Cardiac septum (tissue), 1 donor: ENCODE measurements around the gene MMP21. TPM values are rescaled to one million over a fixed set of nuclear protein-coding genes. Genes with fewer than 3 reads are reported as not detected.

ENCODE experiments used
- DNase-seq: peaks from one replicate; pipeline ENCODE4 v3.0.0-alpha.2; 2020; ENCODE audit warnings: low spot score
- intact Hi-C: fragments of 100-400 bp; cut with DNase I; formaldehyde crosslinking; loops from one replicate; pipeline ENCODE4 v1.14.0; 2022
- long read RNA-seq: library from polyadenylated mRNA; unstranded; transcript quantifications from one replicate; pipeline ENCODE4 v2.0.0, GENCODE V29; 2021
- total RNA-seq: library from RNA; stranded (reverse); fragmentation: NEBNext Ultra II Directional; extraction: Animal tissue kit (Norgen Biotek cat#: 25700); gene quantifications from one replicate; pipeline ENCODE4 v1.2.1, GENCODE V29; 2021
- donor health status: DM: no; HTN: no; CAD: no.

The MMP21 gene, protein sequence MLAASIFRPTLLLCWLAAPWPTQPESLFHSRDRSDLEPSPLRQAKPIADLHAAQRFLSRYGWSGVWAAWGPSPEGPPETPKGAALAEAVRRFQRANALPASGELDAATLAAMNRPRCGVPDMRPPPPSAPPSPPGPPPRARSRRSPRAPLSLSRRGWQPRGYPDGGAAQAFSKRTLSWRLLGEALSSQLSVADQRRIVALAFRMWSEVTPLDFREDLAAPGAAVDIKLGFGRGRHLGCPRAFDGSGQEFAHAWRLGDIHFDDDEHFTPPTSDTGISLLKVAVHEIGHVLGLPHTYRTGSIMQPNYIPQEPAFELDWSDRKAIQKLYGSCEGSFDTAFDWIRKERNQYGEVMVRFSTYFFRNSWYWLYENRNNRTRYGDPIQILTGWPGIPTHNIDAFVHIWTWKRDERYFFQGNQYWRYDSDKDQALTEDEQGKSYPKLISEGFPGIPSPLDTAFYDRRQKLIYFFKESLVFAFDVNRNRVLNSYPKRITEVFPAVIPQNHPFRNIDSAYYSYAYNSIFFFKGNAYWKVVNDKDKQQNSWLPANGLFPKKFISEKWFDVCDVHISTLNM
- total RNA-seq = not detected
- long read RNA-seq = 0 reads

DNA sequence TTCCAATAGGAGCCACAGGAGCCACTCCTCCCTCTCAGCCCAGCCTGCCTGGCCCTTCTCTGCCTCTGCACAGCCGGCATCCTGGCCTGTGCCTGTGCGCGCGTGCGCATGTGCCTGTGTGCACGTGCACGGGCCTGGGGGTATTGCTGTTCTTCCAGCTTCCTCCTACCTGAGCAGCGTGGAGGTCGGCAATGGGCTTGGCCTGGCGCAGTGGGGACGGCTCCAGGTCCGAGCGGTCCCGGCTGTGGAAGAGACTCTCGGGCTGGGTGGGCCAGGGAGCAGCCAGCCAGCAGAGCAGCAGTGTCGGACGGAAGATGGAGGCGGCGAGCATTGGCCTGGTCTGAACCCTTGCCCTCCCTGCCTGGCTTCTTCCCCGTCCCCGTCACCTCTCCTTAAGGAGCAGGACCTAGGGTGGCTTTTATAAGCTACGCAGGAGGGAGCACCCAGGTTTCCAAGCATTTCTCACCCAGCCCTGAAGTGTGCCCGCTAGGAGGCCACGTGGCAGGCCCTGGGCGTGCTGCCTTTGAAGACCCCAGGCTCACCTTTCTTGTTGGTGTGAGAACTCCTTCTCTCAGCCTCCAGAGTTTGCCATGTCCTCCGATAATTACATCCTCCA is at the start of gene MMP21:
TSS of gene MMP21 (minus strand) at position 331 of the 616 bp plus-strand sequence. CDS start at position 331, 0 bp downstream.
- intact Hi-C loops = no loop called here
- DNase-seq = no peak

DNA sequence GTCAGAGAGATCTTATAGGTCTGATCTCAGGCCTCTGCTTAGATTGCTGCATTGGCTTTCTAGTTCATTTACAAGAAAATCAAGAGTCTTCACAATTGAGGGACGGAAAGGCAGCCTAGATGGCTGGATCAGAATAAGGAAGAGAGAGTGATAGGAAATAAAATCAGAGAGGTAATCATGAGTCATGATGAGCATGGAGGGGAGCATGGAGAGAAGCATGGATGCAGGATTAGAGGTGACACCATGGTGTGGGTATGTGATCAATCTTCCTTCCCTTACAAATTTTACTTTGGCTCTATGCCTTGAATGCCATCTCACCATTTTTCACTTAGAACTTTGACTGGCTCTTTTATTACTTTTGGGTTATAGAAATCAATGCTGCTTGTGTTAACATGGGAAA is 49.1 kb upstream of the MMP21 start:
- no peak for DNase-seq
- intact Hi-C loops = no loop called here

- intact Hi-C loops = no loop called here
- DNase-seq = no peak
Observed at GRCh38 chr10:125823663-125824251, 48.1 kb upstream of the MMP21 start.

- intact Hi-C loops = no loop called here
- DNase-seq = peak; percentile 97
Observed at GRCh38 chr10:125822878-125823662, 47.4 kb upstream of the MMP21 start, which contains the start of the genes BCCIP and UROS. BCCIP (plus strand) TSS chr10:125823546; CDS start chr10:125823558, 12 bp downstream. UROS (minus strand) TSS chr10:125823258; CDS start chr10:125816499, 6,759 bp downstream.

DNA sequence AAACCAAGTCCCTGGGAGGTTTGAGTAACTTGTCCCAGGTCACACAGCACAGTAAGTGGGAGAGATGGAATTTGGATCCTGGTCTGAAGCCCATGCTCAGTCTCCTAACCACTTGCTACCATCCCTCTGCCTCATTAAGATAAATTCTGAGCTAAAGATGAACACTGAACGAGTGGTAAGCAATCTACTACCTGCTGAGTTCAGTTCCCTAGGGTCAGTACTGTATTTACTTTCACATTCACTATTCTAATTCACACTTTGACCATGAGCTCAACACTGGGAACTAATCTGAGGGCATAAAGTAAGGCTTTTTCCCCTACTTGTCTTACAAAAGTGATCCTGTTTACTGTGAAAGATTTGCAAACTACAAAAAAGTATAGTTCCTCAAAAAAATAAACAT is 45.1 kb upstream of the MMP21 start:
- no peak for DNase-seq
- intact Hi-C loops = no loop called here

- intact Hi-C loops = no loop called here
- DNase-seq = no peak
Observed at GRCh38 chr10:125817337-125817946, 41.8 kb upstream of the MMP21 start.

- intact Hi-C loops = no loop called here
Observed at GRCh38 chr10:125816548-125816947, 40.9 kb upstream of the MMP21 start.

GRCh38 chr10:125815764-125816163 is 40.1 kb upstream of the MMP21 start:
- no peak for DNase-seq
- intact Hi-C loops = no loop called here

More at GRCh38 chr10:125816548-125816947, 40.9 kb upstream of the MMP21 start:
- no peak for DNase-seq

DNA sequence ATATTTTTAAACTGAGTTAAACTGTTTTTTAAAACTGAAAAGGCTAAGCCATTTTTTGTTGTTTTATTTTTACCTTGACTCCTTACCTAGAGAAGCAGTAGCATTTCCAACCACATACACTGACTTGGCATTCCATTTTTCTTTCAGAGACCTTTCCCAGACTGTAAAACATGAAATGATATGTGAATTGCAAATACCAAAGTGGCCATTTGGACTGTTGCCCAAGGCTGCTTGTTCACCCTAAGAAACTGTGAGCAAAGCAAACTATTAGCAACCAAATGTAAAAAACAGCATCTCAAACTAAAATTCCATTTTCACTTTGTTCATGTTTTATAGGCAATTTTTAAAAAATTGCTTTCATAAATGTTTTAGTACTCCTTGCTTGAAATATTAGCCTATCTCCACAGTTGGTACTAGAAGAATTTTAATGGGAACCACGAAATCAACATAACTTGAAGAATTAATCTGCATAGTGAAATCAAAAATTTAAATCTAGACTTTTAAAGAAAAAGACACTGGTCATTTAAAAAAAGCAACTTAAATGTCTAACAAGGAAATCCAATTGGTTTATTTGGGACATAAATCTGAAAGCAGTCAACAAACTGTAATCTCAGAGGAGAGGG is 36.6 kb upstream of the MMP21 start:
- intact Hi-C loops = no loop called here

GRCh38 chr10:125811251-125811650 is 35.6 kb upstream of the MMP21 start:
- DNase-seq = no peak
- intact Hi-C loops = no loop called here

More for the DNA sequence above, 36.6 kb upstream of the MMP21 start:
- DNase-seq = no peak

GRCh38 chr10:125808047-125808446 is 32.4 kb upstream of the MMP21 start:
- intact Hi-C loops = no loop called here
- no peak for DNase-seq

GRCh38 chr10:125802739-125803138 is 27.1 kb upstream of the MMP21 start:
- intact Hi-C loops = no loop called here
- DNase-seq = no peak

DNA sequence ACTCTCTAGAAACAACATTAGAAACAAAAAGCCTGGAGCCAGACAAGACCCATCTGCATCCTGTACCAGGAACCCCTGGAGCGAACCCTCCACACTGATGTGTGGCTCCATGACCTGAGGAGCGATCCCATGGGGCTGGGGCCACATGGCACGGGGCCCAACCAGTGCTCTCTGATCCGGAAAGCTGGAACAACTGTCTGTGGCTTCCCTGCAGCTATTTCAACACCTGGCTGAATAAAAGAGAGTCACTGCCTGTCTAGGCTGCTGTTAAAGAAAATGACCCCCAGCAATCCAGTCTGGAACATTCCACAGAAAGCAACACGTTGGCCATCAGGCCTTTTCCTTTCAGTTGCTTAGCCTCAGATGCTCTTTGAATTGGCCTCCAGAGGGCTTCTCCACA is 26.5 kb upstream of the MMP21 start:
- intact Hi-C loops = no loop called here

GRCh38 chr10:125801574-125801973 is 26.0 kb upstream of the MMP21 start:
- DNase-seq = no peak
- intact Hi-C loops = no loop called here

More for the DNA sequence above, 26.5 kb upstream of the MMP21 start:
- no peak for DNase-seq

DNA sequence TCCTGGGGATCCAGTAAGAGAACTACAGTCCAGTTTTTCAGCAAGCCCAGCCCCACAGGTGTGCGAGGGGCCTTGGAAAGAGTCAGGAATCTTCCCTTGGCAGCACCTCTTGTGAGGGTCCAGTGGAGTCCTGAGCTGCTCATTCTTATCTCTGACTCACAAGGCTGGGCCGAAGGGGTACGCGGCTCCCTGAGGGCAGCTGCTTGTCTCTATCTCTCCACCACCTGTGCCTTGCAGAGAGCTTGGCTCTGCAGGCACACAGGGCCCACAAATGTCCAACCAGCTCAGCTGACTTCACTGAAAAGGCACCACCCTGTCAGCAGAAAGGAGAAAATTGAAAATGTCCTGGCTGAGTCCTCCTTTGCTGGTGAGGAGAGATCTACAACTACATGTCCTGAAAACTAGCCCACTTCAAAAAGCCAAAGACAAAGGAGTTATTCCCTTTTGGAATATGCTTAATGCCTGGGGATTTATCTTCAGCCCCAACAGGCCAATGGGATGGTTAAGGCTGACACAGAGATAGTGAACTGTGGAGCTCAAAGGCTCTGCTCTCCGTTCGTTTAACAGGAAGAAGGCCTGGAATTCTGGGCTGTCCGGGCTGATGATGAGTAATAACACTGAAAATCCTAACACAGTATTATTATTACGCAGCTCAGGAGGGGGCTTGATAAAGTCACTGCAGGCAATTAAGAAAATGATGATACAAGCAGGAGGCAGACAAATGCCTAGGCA is 24.0 kb upstream of the MMP21 start:
- no peak for DNase-seq
- intact Hi-C loops = no loop called here

- intact Hi-C loops = no loop called here
- DNase-seq = no peak
Observed at GRCh38 chr10:125797994-125798662, 22.5 kb upstream of the MMP21 start.

GRCh38 chr10:125797424-125797823 is 21.8 kb upstream of the MMP21 start:
- intact Hi-C loops = no loop called here
- DNase-seq = no peak
